Measurements from ENCODE around the gene ABCA3. TPM values are rescaled to one million over a fixed set of nuclear protein-coding genes. Genes with fewer than 3 reads are reported as not detected.

ABCA3 gene
- total and polyA plus RNA-seq, 2 of the 8 experiments (the other 6 are each of a cell fraction or from before 2014, with no cell fraction given), result 5.7 to 7.9 TPM

DNA sequence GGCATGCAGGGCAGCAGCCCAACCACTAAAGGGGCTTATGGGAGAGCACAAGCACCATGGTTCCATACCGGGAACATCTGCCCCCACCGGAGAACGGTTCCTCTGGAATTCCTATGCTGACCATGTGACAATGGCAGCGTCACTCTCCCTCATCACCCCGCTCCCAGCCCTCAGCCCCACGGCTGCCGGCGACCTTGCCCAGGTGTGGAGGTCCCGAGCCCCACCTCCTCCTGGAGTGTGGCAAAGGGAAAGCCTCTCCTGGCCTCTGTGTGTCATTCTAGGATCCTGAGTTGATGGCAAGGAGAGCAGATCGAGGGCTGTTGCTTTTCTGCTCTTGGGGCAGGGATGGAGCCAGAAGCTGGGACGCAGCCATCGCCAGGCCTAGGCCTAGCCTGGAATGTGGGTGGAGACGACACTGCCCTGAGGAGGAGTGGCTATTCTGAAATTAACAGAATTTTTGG lies 54.8 kb downstream of the ABCA3 start:
- Histone ChIP-seq H4K20me1 (replicated peaks in 1 of 2; ENCODE audit: control insufficient read depth in 1 of 2, insufficient read depth in 2 of 2, low read length in 2 of 2) (no peaks in the 10 kb centered on the region), H3K36me3 (ENCODE audit: control insufficient read depth in 2 of 4, insufficient read depth in 4 of 4, low read length in 3 of 4) (no peaks in the 10 kb centered on the region), H3K4me1 (replicated peaks in 1 of 4; ENCODE audit: control insufficient read depth in 3 of 4, insufficient read depth in 4 of 4, low read length in 3 of 4) (no peaks in the 10 kb centered on the region; a peak in 1 of 7 replicates), H2BK15ac (ENCODE audit: low read length) (no peak overlapping the region), H3K14ac (ENCODE audit: insufficient read length) (no peak overlapping the region), H3K79me2 (ENCODE audit: control insufficient read depth in 1 of 2, insufficient read depth in 2 of 2, low read length in 2 of 2) (no peaks in the 10 kb centered on the region), H2BK120ac (replicated peaks; ENCODE audit: low read depth, low read length) (no peak overlapping the region), H3K4me3 (ENCODE audit: extremely low read depth in 1 of 4, insufficient read depth in 2 of 4, low read depth in 3 of 4, low read length in 4 of 4) (no peak overlapping the region), H2AFZ (ENCODE audit: low read length) (no peak overlapping the region), H4K5ac (ENCODE audit: insufficient read length, low read depth, low read length) (no peak overlapping the region), H3K79me1 (ENCODE audit: low read depth, low read length) (no peaks in the 10 kb centered on the region), H2BK5ac (ENCODE audit: low read depth, low read length) (no peak overlapping the region; the same call in 1 of the 2 replicates), H3K56ac (replicated peaks; ENCODE audit: insufficient read length, low read depth, low read length) (no peak overlapping the region), H3K4ac (replicated peaks; ENCODE audit: insufficient read length, low read depth, low read length) (no peak overlapping the region), H3K18ac (ENCODE audit: extremely low read depth, low read length) (no peak overlapping the region), H3K9me3 (ENCODE audit: insufficient read depth in 2 of 2, low read depth in 1 of 2, low read length in 1 of 2) (no peaks in the 10 kb centered on the region), H2BK20ac (ENCODE audit: low read length) (no peak overlapping the region), H3K27ac (ENCODE audit: low read depth, low read length) (no peak overlapping the region), H3K9ac (replicated peaks in 1 of 4; ENCODE audit: extremely low read depth in 1 of 4, low read depth in 3 of 4, low read length in 3 of 4) (0 out of 7 replicates have a peak overlapping the region, but pooled peaks of 1 of the 4 experiments have one; percentile 10), H3K4me2 (ENCODE audit: insufficient read depth in 1 of 2, low read depth in 2 of 2, low read length in 2 of 2) (no peak overlapping the region), H2AK5ac (ENCODE audit: low read depth, low read length) (no peak overlapping the region), H3K27me3 (replicated peaks in 1 of 4; ENCODE audit: control insufficient read depth in 3 of 4, extremely low read depth in 1 of 4, insufficient read depth in 3 of 4, low read length in 3 of 4) (no peaks in the 10 kb centered on the region), H3K23ac (ENCODE audit: insufficient read length) (no peak overlapping the region), H4K8ac (ENCODE audit: extremely low read depth, insufficient read depth, low read length) (peak overlapping the region; percentile 35; the same call in 1 of the 2 replicates), H2BK12ac (ENCODE audit: low read depth, low read length) (no peak overlapping the region), H3K23me2 (ENCODE audit: low read depth, low read length) (no peaks in the 10 kb centered on the region), H4K91ac (replicated peaks; ENCODE audit: insufficient read length, low read length) (no peak overlapping the region)
- ChIA-PET POLR2A (ENCODE audit: partially characterized antibody) (interaction anchor here (1.2 to 2.3 kb wide), 2 partner anchors 11 to 17 kb away, joined by 4 to 7 read pairs; no protein-coding TSS in a partner anchor), CTCF (ENCODE audit: partially characterized antibody) (no interaction called here)
- WGBS, 2 experiments (ENCODE audit: extremely low coverage in 1 of 2, insufficient coverage in 1 of 2, insufficient read length in 1 of 2, insufficient replicate concordance in 2 of 2, low coverage in 1 of 2, low lambda C conversion rate in 2 of 2, missing lambda C conversion rate in 1 of 2), result 77% methylated on average over 7 of the region's 13 CpGs; no CpG with 5 or more reads in 1 of the 2 experiments
- FAIRE-seq (no peak), DNase-seq (ENCODE audit: low read depth in 1 of 2, low spot score in 2 of 2) (no peak)
- TF ChIP-seq, protein P1, sequence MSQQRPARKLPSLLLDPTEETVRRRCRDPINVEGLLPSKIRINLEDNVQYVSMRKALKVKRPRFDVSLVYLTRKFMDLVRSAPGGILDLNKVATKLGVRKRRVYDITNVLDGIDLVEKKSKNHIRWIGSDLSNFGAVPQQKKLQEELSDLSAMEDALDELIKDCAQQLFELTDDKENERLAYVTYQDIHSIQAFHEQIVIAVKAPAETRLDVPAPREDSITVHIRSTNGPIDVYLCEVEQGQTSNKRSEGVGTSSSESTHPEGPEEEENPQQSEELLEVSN (IDR thresholded peaks at IDR 0.05), result no peak
- TF ChIP-seq BACH1 (IDR thresholded peaks at IDR 0.05; ENCODE audit: low read length), result no peak
- TF ChIP-seq TEAD4 (IDR thresholded peaks at IDR 0.05; ENCODE audit: low read depth, low read length), result no peak
- TF ChIP-seq RFX5 (IDR thresholded peaks at IDR 0.05; ENCODE audit: borderline replicate concordance, low read depth, low read length), result no peak
- no peak for TF ChIP-seq TAF1 (IDR thresholded peaks at IDR 0.05; ENCODE audit: low read depth, low read length)
- no peak for TF ChIP-seq TAF7 (optimal IDR thresholded peaks at IDR 0.05; ENCODE audit: borderline replicate concordance, low read depth, low read length)
- no peak for TF ChIP-seq POU5F1 (IDR thresholded peaks at IDR 0.05; ENCODE audit: low read depth, low read length)
- no peak for TF ChIP-seq SAP30 (IDR thresholded peaks at IDR 0.05; ENCODE audit: insufficient read depth, insufficient replicate concordance, low read length)
- TF ChIP-seq POLR2AphosphoS5 (IDR thresholded peaks at IDR 0.05; ENCODE audit: low read depth, low read length), result no peak
- no peak for TF ChIP-seq GABPA (IDR thresholded peaks at IDR 0.05; ENCODE audit: borderline replicate concordance, insufficient read depth, low read length)
- no peak for TF ChIP-seq KDM4A (IDR thresholded peaks at IDR 0.05; ENCODE audit: low read depth, low read length, severe bottlenecking)
- no peak for TF ChIP-seq SP2 (IDR thresholded peaks at IDR 0.05; ENCODE audit: low read length)
- no peak for TF ChIP-seq YY1 (IDR thresholded peaks at IDR 0.05; ENCODE audit: low read depth, low read length)
- TF ChIP-seq GTF2F1 (IDR thresholded peaks at IDR 0.05; ENCODE audit: borderline replicate concordance, low read depth, low read length), result no peak

All from H1 (cell line).